ENCODE results near the gene CDKN2C. TPM values are rescaled to one million over a fixed set of nuclear protein-coding genes. Genes with fewer than 3 reads are reported as not detected.

Gene CDKN2C
- total RNA-seq, 3 donors from 2014 or later = 4.4 to 20.7 (median 14.8) TPM

DNA sequence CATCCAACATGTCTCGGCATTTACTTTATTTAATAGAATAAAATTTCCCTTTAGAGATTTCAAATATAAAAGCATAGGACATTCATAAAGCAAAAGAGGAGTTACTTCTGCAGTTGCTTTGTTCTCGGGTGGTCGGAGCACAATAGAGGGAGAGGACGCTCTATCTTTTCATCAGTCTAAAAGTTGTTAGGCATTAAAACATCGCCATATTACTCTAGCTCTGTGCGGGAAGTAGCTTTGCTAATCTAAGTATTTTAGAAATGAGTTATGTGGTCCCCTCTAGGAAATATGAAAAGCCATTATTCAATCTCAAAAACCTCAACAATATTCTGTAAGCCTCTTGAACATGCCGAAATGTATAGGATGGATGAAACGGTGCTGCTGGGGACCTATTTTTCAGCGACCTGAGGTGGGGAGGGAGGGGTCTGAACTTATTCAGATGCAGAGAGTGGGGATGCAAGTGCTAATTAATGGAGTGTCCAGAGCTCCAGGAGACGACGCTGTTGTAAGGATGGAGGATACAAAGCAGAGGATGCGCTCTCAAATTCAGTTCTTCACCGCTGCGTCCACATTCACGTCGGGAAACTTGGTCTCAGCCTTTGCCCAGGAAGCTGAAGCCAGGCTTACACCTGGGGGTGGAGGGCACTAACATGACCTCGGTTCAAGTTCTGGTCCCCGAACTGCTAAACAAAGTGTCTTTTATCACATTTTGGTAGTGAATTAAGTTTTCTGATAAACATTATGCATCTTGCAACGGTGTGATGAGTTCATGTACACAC, 6.3 kb downstream of the CDKN2C start:
- TF ChIP-seq CTCF (IDR thresholded peaks at IDR 0.05) = no peak
- intact Hi-C loops (cut with DNase I, micrococcal nuclease) = no loop called here
- ATAC-seq (no peak), DNase-seq (no peak)
- no peaks in the 10 kb centered on the region for H3K9me3 ChIP-seq
- no peak overlapping the region for H3K4me3 ChIP-seq
- H3K36me3 ChIP-seq (ENCODE audit: low read depth) = no peaks in the 10 kb centered on the region
- peaks cover 8% of the 10 kb centered on the region for H3K4me1 ChIP-seq (ENCODE audit: low read depth)

- peak overlapping the region; percentile 44 for H3K4me3 ChIP-seq
- H3K9me3 ChIP-seq = no peaks in the 10 kb centered on the region
- peaks cover 8% of the 10 kb centered on the region for H3K4me1 ChIP-seq (ENCODE audit: low read depth)
- no peak for TF ChIP-seq CTCF (IDR thresholded peaks at IDR 0.05)
- intact Hi-C loops (cut with DNase I, micrococcal nuclease) = no loop called here
- DNase-seq (peak in 1 of 3 donors; percentile 44), ATAC-seq (peak; percentile 51)
- H3K36me3 ChIP-seq (ENCODE audit: low read depth) = no peaks in the 10 kb centered on the region
Observed at GRCh38 chr1:50976890-50977574, 7.0 kb downstream of the CDKN2C start.

DNA sequence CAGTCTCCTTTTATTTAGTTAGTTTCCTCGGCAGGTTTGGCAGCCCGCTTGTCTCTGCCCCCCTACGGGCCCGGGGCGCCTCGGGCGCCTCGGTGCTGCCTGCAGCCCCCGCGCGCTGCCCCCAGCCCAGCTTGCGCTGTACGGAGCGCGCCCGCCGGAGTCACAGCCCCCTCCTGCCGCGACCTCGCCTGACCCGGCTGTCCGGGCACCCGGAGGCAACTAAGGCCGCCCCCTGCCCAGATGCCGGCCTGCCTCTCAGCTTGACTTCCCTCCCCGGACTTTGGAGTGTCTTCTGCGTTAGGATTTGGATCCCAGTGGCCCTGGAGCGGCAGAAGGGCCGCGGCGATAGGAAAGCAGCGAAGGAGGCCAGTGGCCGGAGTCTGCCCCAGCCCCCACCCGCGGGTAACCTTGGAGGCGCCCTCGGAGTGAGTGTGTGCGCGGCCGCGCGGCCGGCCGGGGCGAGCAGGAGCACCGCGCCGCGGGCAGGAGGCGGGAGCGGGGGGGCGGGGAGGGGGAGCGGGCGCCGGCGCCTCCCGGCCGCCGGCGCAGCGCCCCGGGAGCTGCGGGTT, 7.6 kb downstream of the CDKN2C start:
- ATAC-seq (peak; percentile 85), DNase-seq (peak; percentile 66 to 77 (median 72))
- intact Hi-C loops (cut with DNase I, micrococcal nuclease) = no loop called here
- Histone ChIP-seq H3K36me3 (ENCODE audit: low read depth) (no peaks in the 10 kb centered on the region), H3K4me3 (peak overlapping the region; percentile 44), H3K4me1 (ENCODE audit: low read depth) (peaks cover 8% of the 10 kb centered on the region), H3K9me3 (no peaks in the 10 kb centered on the region)
- no peak for TF ChIP-seq CTCF (IDR thresholded peaks at IDR 0.05)

- H3K36me3 ChIP-seq (ENCODE audit: low read depth) = no peaks in the 10 kb centered on the region
- peak overlapping the region; percentile 44 for H3K4me3 ChIP-seq
- ATAC-seq (peak; percentile 90), DNase-seq (peak; percentile 75 to 79 (median 79))
- H3K4me1 ChIP-seq (ENCODE audit: low read depth) = peaks cover 8% of the 10 kb centered on the region
- intact Hi-C loops (cut with DNase I, micrococcal nuclease) = no loop called here
- TF ChIP-seq CTCF (IDR thresholded peaks at IDR 0.05) = no peak
- H3K9me3 ChIP-seq = no peaks in the 10 kb centered on the region
Observed at GRCh38 chr1:50978144-50978851, 8.3 kb downstream of the CDKN2C start.
